ENCODE measurements around the gene ZNF226.
"Not testable (repeated sequence)": the region's sequence is repeated elsewhere in the genome, so short reads cannot be mapped to it uniquely, and the experiment has no call there.

ZNF226 gene

GRCh38 chr19:44164673-44165512 lies at the start of gene ZNF226:
TSS of gene ZNF226 (plus strand) at chr19:44165100. CDS start at chr19:44170081, 4,981 bp downstream.
- peak; percentile 63 to 81 for DNase-seq (ENCODE audit: low read depth in 1 of 2, low spot score in 1 of 2)

- not testable (repeated sequence) for DNase-seq (ENCODE audit: low read depth in 1 of 2, low spot score in 1 of 2)
These were observed 43.7 kb upstream of the ZNF226 start for GRCh38 chr19:44121162-44121561.

DNA sequence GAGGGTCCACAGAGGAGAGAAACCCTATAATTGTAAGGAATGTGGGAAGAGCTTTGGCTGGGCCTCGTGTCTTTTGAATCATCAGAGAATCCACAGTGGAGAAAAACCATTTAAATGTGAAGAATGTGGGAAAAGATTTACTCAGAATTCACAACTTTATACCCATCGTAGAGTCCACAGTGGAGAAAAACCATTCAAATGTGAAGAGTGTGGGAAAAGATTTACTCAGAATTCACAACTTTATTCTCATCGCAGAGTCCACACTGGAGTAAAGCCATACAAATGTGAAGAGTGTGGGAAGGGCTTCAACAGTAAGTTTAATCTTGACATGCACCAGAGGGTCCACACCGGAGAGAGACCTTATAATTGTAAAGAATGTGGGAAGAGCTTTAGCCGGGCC lies 32.9 kb upstream of the ZNF226 start:
- no peak for DNase-seq (ENCODE audit: low read depth in 1 of 2, low spot score in 1 of 2)

DNA sequence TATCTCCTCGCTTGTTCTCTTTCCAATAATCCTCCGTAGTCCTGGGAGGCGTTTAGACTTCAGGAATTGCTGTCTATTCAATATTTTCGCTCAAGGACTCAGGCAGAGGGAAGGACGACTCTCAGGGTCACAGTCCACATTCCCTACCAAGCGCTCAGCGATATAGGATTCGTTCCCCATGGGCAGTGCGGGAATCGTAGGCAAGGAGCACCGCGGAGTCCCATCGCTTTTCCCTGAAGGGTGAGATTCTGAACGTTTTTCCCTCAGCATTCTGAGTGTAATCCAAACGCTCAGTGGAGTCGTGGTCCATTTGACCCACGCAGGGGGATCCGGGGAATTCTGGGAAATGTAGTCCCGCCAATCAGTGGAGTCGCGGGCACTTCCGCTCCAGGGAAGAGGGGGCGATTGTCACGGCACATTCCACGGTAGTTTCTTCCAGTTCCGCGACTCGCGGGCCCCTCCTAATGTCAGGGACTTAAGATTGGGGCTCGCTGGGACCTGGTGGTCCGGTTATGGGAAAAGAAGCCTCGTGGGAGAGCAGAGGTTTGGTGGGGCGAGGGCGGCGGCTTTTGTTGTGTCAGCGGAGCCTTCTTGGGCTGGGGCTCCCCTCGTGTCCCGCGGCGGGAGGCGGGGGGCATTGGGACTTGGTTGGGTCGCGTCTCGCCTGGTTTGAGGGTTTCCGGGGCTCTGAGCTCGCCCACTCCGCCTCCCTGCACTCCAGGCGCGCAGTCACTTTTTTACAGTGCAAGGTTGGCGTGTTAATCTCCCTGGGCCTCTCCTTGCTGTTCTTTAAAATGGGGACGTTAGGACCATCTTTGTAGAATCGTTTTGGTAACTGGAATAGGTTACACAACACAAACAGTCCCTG lies 23.5 kb upstream of the ZNF226 start, which contains the start of gene ZNF234:
TSS of gene ZNF234 (plus strand) at position 364 of the 868 bp plus-strand sequence. CDS start 3,079 bp downstream, outside the sequence.
- peak; percentile 47 to 68 for DNase-seq (ENCODE audit: low read depth in 1 of 2, low spot score in 1 of 2)

- DNase-seq (ENCODE audit: low read depth in 1 of 2, low spot score in 1 of 2), result peak in 1 of 2 donors; percentile 4
These were observed 22.9 kb upstream of the ZNF226 start for GRCh38 chr19:44142059-44142433.

DNA sequence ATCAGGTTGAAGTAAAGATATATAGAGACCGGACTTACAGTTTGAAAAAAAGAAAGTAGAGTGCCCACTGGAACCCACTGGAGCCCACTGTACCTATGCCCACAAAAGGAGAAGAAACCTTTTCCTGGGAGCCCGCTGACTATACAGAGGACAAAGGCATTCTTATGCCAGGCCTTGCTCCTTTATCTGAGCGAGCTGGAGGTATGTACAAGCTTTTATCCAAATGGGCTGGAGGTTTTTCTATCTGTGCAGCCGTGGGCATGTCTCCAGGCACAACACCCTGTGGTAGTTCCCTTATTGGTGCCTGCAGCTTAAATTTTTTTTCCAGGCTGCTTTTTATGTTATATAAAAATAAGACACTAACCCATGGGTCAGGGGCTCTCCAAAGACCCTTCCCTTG lies 15.1 kb upstream of the ZNF226 start:
- DNase-seq (ENCODE audit: low read depth in 1 of 2, low spot score in 1 of 2), result no peak

- DNase-seq (ENCODE audit: low read depth in 1 of 2, low spot score in 1 of 2), result no peak
These were observed 13.4 kb upstream of the ZNF226 start for GRCh38 chr19:44151491-44151890.

DNA sequence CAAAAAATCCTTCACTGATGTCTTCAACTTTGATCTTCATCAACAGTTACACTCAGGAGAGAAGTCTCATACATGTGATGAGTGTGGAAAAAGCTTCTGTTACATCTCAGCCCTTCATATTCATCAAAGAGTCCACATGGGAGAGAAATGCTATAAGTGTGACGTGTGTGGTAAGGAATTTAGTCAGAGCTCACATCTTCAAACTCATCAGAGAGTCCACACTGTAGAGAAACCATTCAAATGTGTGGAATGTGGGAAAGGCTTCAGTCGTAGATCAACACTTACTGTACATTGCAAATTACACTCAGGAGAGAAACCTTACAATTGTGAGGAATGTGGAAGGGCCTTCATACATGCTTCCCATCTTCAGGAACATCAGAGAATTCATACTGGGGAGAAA lies 8.4 kb upstream of the ZNF226 start:
- DNase-seq (ENCODE audit: low read depth in 1 of 2, low spot score in 1 of 2), result no peak

DNA sequence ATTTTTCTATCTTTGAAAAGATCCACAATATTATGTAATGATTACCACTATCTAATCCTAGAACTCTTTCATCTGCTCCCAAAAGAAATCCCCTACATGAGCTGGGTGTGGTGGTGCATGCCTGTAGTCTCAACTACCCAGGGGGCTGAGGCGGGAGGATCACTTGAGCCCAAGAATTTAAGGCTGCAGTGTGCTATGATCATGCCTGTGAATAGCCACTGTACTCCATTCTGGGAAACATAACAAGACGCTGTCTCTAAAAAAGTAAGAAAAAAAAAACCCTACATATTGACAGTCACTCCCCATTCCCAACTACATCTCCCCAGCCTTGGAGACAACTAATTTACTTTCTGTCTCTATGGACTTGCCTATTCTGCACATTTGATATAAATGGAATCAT lies 1.1 kb upstream of the ZNF226 start:
- no peak for DNase-seq (ENCODE audit: low read depth in 1 of 2, low spot score in 1 of 2)

- DNase-seq (ENCODE audit: low read depth in 1 of 2, low spot score in 1 of 2), result no peak
These were observed 600 bp upstream of the ZNF226 start for GRCh38 chr19:44164327-44164672.

GRCh38 chr19:44170660-44171059 lies 5.8 kb downstream of the ZNF226 start:
- not testable (repeated sequence) for DNase-seq (ENCODE audit: low read depth in 1 of 2, low spot score in 1 of 2)

GRCh38 chr19:44176590-44176989 lies 11.7 kb downstream of the ZNF226 start:
- DNase-seq (ENCODE audit: low read depth in 1 of 2, low spot score in 1 of 2), result no peak

GRCh38 chr19:44180968-44181367 lies 16.1 kb downstream of the ZNF226 start:
- DNase-seq (ENCODE audit: low read depth in 1 of 2, low spot score in 1 of 2), result no peak

- DNase-seq (ENCODE audit: low read depth in 1 of 2, low spot score in 1 of 2), result no peak
These were observed 17.2 kb downstream of the ZNF226 start for GRCh38 chr19:44182145-44182544.

- DNase-seq (ENCODE audit: low read depth in 1 of 2, low spot score in 1 of 2), result no peak
These were observed 25.1 kb downstream of the ZNF226 start for GRCh38 chr19:44190020-44190419.

- no peak for DNase-seq (ENCODE audit: low read depth in 1 of 2, low spot score in 1 of 2)
These were observed 27.2 kb downstream of the ZNF226 start for GRCh38 chr19:44192127-44192526.

GRCh38 chr19:44196772-44197171 lies 31.9 kb downstream of the ZNF226 start:
- no peak for DNase-seq (ENCODE audit: low read depth in 1 of 2, low spot score in 1 of 2)

- no peak for DNase-seq (ENCODE audit: low read depth in 1 of 2, low spot score in 1 of 2)
These were observed 37.6 kb downstream of the ZNF226 start for GRCh38 chr19:44202470-44202869.

- no peak for DNase-seq (ENCODE audit: low read depth in 1 of 2, low spot score in 1 of 2)
These were observed 38.1 kb downstream of the ZNF226 start for GRCh38 chr19:44202974-44203373.

- DNase-seq (ENCODE audit: low read depth in 1 of 2, low spot score in 1 of 2), result not testable (repeated sequence)
These were observed 39.0 kb downstream of the ZNF226 start for GRCh38 chr19:44203877-44204276.

GRCh38 chr19:44204772-44205171 lies 39.9 kb downstream of the ZNF226 start:
- DNase-seq (ENCODE audit: low read depth in 1 of 2, low spot score in 1 of 2), result no peak

Data from activated CD4-positive, alpha-beta T cell treated with anti-CD3 and anti-CD28 coated beads, Interleukin-2, amount 50 U/mL, for 24 hours (primary cell).